Astrocyte of the spinal cord (primary cell): Measurements from ENCODE around the gene ZNF407.

Experiments used
- DNase-seq: peaks from one replicate; pipeline ENCODE4 v3.0.0; 2011; ENCODE audit warnings: low read depth, low spot score
- H3K4me3 ChIP-seq: 2 replicates; pipeline ENCODE4 v1.5.1; 2011; ENCODE audit warnings: low read depth, mild to moderate bottlenecking, low read length, moderate library complexity
- in situ Hi-C: cut with HindIII; loops from 2 replicates; pipeline ENCODE4 v1.10.0; 2017; ENCODE audit warnings: low sequenced_read_pairs
- TF ChIP-seq, protein P1 (sequence below): IDR thresholded peaks from 2 replicates; pipeline ENCODE4 v1.5.1; 2012; ENCODE audit warnings: low read depth, mild to moderate bottlenecking, low read length, inconsistent platforms

ZNF407 gene

GRCh38 chr18:75074196-75075015 lies 476.7 kb downstream of the ZNF407 start:
- no peak for DNase-seq
- H3K4me3 ChIP-seq, result no peak overlapping the region
- in situ Hi-C loops, result no loop called here
- TF ChIP-seq, protein P1, sequence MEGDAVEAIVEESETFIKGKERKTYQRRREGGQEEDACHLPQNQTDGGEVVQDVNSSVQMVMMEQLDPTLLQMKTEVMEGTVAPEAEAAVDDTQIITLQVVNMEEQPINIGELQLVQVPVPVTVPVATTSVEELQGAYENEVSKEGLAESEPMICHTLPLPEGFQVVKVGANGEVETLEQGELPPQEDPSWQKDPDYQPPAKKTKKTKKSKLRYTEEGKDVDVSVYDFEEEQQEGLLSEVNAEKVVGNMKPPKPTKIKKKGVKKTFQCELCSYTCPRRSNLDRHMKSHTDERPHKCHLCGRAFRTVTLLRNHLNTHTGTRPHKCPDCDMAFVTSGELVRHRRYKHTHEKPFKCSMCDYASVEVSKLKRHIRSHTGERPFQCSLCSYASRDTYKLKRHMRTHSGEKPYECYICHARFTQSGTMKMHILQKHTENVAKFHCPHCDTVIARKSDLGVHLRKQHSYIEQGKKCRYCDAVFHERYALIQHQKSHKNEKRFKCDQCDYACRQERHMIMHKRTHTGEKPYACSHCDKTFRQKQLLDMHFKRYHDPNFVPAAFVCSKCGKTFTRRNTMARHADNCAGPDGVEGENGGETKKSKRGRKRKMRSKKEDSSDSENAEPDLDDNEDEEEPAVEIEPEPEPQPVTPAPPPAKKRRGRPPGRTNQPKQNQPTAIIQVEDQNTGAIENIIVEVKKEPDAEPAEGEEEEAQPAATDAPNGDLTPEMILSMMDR, result no peak

- TF ChIP-seq, protein P1, result no peak
- no peak for DNase-seq
- no peak overlapping the region for H3K4me3 ChIP-seq
- in situ Hi-C loops, result no loop called here
Observed at GRCh38 chr18:75075016-75075305, 477.3 kb downstream of the ZNF407 start.

DNA sequence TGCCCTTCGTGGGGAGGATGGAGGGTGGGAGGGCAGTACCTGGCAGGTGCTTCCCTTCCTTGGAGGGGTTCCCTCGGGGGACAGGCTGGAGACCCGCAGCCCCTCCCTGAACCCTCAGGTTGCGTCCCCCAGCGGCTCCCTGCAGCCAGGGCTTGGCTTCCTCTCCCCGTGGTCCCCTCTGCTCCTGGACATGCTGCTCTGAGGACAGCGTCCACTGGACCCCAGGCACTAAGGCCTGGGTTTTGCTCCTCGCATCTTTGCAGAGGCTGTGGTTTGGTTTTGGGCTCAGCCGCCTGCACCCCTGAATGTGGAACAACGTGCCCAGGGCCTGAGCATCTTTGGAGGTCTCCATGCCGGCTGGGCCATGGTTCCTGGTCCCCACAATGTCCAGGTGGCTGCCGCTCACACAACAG lies 477.8 kb downstream of the ZNF407 start:
- DNase-seq, result no peak
- TF ChIP-seq, protein P1, result no peak
- H3K4me3 ChIP-seq, result no peak overlapping the region
- in situ Hi-C loops, result no loop called here

GRCh38 chr18:75076286-75076685 lies 478.6 kb downstream of the ZNF407 start:
- TF ChIP-seq, protein P1, result no peak
- in situ Hi-C loops, result no loop called here
- no peak overlapping the region for H3K4me3 ChIP-seq
- DNase-seq, result no peak

- TF ChIP-seq, protein P1, result no peak
Observed at GRCh38 chr18:75081486-75081885, 483.8 kb downstream of the ZNF407 start.

DNA sequence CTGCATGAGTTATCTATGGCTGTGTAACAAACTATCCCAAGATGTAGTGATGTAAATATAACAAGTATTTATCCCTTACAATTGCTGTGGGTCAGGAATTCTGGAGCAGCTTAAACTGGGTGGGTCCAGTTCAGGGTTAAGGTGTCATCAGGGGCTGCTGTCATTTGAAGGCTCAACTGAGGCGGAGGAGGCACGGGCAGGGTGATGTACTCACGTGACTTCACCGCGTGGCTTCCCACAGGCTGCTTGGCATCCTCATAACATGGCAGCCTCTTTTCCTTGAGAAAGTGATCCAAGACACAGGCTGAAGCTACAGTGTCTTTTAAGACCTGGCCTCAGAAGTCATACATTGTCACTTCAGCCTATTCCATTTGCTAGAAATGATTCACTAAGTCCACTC lies 485.5 kb downstream of the ZNF407 start:
- DNase-seq, result no peak
- in situ Hi-C loops, result no loop called here
- no peak overlapping the region for H3K4me3 ChIP-seq
- TF ChIP-seq, protein P1, result no peak

More at GRCh38 chr18:75081486-75081885, 483.8 kb downstream of the ZNF407 start:
- in situ Hi-C loops, result no loop called here
- H3K4me3 ChIP-seq, result no peak overlapping the region
- DNase-seq, result no peak
